NCI-H2227 (cell line): Measurements from ENCODE around the gene STRA8.

Source experiments
- DNase-seq: peaks from one replicate; lab custom pipeline; 2025; ENCODE audit not compliant: unreplicated experiment; lab: John Stamatoyannopoulos, UW

The STRA8 gene, protein sequence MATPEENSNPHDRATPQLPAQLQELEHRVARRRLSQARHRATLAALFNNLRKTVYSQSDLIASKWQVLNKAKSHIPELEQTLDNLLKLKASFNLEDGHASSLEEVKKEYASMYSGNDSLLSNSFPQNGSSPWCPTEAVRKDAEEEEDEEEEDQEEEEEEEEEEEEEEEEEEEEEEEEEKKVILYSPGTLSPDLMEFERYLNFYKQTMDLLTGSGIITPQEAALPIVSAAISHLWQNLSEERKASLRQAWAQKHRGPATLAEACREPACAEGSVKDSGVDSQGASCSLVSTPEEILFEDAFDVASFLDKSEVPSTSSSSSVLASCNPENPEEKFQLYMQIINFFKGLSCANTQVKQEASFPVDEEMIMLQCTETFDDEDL

DNA sequence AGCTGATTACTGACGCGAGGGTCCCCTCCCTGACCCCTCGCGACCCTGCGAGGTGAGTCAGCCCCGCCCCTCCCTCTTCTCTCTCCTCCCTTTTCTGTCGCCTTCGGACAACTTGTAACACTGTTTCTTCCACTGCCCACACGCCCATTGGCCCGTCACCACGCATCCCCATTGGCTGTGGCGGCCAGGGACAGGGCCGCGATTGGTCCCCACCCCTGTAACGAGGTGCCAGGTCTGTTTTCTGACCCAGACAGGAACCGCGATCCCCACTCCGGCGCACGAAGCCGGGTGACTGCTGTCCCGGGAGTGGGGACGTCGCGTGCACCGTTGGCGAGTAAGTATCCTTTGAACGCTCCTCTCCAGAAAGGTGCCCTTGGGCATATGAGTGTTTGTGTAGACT, at the start of gene STRA8:
TSS of gene STRA8 (plus strand) at position 269 of the 400 bp plus-strand sequence. CDS start 6,687 bp downstream, outside the sequence.
- DNase-seq = no peak

DNA sequence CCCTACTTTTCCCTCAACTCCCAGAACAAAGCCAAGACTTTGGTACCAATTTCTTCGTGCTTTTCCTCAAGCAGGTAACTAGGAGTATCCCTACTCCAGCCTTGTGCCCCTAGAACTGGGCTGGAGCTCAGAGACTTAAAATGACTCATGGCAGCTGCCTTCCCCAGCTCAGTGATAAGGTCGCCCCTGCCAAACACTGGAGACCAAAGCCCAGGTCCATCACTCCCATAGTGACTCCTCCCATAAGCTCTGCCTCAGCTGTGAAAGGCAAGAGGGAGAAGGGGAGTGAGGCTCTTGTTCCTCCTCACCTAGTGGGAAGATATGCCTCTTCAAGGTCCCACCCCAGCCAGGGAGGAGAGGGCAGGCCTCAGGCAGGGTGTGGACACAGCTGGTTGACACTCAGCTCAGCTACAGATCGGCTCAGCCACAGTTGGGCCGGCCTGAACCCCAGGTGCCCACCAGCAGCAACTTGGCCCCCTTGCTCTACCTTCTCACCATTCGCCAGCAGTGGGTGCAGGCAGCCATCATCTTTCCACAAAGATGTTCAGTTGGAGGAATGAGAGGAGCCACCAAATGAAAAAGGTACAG, 49.3 kb upstream of the STRA8 start:
- DNase-seq = no peak

DNA sequence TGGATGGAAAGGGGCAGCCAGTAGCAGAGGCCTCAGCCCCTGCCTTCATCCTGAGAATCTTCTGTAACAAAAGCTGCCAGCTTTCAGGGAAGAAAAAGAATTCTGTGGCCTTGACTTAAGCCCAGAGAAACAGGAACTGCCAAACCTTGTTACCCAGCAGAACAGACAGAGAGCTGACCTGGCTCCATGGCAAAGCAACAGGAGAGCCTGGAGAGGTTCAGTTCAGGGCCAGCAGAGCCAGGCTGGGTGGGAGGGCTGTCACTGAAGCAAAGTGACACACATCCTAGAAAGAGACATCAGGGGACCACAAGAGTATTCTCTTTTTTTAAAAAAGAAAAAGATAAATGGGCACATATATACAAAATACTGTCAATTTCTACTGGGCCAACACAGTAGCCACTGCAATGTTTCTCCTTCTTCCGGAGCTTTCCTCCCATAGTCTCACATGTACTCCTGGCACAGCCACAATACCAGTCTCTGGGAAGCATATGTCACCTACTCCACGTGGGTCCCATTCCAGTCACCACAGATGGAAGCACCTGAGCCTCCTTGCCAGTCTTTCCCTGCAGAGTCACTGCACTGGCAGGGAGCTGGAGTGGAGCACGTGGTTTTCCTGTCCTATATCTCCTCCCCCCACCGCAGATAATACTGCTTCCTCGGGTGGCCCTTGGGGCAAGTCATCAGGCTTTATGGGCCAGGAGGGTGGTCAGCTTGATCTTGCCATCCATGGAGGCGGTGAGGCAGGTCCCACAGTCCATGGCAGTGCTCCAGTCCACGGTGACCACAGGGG, 48.0 kb upstream of the STRA8 start:
- DNase-seq = no peak

DNA sequence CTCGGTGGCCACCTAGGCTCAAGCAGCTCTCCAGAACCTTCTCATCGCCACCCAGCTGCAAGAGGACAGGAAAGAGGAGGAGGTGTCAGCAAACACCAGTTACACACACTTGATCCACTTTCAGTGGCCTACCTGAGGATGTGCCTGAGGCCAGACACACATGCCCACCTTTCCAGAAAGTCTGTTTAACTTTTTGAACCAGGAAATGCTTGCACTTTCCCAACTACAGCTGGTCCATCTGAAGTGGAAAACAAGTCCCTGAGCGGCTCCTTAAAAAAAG, 47.4 kb upstream of the STRA8 start:
- no peak for DNase-seq

DNA sequence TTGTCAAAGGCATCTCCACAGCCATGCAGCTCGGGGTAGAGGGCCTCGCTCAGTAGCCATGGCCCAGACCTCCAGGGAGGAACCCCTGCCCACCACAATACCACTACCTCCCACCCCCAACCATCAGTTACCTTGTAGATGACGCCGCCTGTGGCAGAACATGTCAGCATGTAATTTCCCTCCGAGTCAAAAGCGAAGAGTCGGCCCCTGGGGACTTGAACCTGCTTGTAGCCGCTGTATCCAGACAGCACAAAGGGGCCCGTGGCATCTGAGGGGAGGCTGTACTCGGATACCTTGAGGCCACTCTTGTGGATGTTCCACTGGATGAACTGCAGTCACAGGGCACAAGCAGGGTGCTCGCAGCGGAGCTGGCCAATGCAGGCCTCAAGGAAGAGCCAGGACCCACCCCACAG, 46.8 kb upstream of the STRA8 start:
- no peak for DNase-seq

DNA sequence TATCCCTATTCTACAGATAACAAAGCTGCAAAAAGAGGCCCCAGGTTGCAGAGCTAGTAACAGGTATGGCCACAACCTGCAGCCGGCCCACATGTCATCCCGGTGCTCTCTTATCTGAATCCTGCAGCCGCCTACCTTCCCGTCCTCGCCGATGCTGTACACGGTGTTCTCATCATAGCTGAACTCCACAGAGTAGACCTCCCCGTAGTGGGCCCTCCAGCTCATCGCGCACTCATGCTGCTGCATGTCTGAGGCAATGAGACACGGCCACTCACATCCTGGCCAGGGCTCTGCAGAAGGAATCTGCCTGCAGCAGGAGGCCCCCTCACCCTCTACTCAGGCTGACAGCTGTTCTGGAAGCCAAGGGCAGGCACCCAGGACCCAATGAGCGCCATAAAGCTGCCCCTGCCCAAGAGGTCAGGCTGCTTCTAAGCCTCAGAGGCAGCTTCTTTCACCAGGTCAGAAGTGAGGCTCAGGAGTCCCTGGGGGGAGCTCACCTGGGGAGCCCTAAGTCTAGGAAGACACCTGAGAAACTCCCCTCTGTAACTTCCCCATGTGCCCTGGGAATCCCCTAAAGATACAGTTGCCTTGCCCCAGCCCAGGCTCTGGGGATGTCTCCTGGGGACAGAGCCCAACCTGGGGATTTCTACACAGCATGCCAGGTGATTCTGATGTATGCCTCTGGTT, 45.2 kb upstream of the STRA8 start:
- DNase-seq = no peak

DNA sequence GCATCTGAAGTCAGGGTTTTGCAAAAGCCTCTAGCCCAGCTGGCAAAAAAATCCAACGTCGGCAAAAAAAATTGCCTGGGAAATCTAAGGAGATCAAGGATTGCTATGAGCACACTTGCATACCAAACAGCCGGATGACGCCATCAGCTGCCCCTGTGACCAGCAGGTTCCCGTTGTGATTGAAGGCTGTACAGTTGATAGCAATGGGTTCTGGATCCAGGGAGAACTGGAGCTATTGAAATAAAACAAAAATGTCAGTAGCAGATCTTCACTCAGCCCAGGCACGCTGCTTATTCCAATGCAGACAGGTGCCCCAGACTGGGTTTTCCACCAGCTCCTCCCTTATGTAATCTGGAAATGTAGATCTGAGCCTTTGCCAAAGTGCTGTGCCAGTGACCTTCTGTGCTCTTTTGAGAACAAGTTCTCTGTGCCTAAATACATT, 44.4 kb upstream of the STRA8 start:
- DNase-seq = no peak

DNA sequence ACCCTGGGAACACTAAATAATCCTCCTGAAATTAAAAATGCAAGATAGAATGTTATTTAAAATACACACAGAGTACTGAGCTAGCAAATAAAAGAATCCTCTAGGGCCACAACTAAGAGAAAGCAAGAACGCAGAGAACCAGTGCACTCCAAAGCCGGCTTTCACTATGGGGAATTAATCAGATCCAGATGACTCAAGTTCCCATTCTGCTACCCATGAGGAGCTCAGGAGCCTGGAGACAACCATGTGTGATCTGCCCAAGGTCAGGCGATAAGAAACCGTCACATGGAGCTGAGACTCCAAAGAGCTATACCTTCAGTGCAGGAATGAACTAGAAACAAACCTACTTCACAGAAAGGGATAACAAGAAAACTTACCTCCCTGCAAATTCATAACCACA, 43.7 kb upstream of the STRA8 start:
- DNase-seq = no peak

DNA sequence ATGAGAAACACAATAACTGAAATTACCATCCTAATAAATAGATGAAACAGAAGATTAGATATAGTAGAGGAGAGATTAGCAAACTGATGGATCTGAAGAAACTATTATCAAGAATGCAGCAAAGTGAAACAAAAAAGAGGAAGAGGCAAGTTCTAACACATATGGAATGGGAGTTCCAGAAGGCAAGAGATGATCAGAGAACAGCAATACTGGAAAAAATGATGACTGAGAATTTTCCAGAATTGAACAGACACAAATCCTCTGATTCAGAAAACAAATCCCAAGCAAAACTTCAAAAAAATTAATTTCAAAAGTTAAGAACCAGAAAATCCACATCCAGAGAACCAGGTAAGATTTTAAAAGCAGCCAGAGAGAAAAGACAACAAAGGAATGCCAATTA, 42.9 kb upstream of the STRA8 start:
- no peak for DNase-seq

DNA sequence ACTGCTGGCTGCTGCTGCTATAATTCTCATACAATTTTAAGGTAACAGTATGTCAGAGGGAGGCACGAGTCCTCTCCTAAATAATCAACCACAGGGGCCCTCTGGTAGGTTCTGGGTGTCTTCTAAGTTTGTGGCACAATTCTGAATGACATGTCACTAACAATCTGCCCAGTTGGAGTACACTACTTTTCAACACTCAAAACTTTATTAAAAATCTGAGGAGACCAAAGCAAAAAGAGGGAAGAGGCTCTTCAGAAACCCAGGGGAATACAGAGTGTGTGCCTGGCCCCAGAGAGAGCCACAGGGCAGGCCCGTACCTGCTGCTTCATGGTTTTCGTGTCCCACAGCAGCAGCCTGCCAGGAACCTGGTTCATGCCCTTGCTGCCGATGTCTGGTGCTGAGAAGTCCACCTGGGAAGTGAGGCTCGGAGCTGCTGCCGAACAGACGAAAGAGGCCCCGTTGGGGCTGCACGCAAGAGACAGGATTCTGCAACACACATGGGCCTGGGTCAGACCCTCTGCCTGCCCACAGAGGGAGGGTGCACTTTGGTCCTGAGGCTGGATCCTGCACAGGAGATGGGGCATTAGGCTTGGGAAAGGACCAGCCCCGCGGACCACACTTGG, 40.6 kb upstream of the STRA8 start:
- no peak for DNase-seq

DNA sequence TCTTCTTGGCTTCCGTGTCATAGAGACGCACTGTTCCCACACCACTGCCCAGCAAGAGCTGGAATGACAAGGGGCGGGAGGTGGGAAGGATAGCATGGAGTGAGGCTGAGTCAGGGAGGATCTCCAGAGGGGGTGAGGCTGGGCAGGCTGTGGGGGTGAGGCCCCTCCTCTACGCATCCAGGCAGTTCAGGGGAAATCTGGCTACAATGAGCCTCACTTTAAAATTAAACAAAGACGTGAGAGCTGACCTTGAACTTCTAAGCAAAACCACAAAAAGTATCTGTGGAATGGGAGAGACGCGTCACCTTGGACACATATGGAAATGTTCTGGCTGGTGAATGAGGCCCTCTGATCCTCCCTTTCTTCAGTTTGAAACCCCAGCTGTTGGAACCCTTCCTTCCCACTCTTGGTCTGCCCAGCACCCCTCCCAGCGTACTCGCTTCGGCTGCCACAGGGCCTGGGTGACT, 40.0 kb upstream of the STRA8 start:
- no peak for DNase-seq

DNA sequence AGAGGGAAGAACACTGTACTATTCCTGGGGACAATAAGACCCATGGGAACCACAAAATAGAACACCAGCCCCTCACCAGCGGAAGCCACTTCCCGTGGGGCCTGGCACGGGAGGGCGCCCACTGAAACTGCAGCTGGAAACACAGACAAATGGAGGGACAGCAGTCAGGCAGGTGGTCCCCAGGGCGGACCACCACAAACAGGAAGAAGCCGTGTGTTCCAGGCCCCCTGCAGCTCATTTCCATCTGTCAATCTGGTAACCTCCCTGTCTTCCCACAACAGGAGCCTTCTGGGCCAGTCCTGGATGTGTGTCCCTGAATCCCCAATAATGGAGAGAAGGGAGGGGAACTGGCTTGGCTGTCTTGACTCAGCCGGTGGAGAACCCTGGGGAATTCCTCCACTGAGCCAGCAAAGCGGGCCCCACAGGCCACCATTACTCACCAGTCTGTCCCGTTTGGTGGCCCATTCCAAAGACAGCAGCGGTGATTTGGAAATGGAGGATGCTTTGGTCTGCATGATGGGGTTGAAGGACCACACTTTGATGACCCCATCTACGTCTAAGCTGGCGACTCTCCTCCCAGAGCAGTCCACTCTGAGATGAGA, 39.0 kb upstream of the STRA8 start:
- DNase-seq = no peak

DNA sequence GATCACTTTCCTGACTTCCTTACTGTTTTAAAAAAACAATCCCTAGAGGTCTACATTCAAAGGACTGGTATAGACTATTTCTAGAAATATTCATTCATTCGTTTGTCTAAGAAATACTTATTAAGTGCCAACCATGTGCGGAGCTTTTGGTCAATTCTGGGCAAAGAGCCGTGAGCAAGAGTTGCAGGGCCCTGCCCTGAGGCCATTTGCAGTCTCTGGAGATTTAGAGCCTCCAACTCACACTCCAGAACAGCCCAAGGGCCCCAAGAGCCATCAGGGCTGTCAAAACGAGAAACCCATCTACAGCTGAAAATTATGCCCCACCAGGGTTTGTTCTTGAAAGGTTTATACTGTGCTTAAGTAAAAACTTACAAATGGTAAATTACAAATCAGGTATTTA, 38.5 kb upstream of the STRA8 start:
- DNase-seq = no peak

DNA sequence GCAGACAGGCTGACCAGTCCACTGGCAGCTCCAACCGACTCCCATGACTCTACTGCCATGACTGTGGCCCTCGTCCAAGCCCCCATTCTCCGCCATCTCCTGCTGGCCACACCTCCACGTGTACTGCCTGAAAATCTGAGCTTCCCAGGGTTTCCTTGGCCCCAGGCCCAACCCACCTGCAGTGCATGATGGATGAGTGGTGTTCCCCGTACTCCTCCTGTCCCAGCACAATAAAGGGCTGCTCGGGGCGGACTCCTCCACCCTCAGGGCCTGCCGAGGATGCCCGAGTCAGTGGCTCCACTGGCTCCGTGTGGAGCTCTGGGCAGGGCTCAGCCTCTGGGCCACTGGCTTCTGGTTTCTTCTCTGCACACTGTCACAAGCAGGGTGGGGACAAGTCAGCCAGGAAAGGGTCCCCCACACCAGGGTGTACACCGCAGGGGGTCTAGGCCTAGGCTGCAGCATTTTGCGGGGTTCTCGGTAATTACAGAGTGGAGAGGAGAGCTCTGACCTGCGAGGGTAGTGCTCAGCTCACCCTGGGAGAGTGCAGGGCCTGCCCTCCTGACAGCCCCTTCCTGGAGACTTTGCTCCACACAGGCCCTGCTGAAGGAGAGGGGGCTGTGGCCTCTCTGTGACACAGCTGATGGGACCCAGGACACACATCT, 37.5 kb upstream of the STRA8 start:
- no peak for DNase-seq

DNA sequence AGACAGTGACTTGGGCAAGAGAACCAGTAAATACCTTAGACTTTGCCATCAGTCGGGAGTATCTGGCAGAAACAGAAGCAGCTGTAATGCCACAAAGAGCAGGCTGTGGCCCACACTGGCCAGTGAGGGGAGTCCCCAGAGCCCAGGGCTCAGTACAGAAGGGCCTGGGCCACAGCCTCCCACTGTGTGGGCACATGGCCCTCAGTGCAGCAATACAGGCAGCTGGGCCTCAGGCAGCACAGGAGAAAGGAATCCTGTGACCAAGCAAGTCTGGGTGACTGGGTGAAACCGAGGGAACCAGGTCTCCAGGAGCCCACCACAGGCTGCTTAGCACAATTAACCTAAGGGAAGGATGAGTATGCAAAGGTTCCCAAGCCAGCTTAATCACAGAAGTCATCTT, 36.3 kb upstream of the STRA8 start:
- DNase-seq = no peak

DNA sequence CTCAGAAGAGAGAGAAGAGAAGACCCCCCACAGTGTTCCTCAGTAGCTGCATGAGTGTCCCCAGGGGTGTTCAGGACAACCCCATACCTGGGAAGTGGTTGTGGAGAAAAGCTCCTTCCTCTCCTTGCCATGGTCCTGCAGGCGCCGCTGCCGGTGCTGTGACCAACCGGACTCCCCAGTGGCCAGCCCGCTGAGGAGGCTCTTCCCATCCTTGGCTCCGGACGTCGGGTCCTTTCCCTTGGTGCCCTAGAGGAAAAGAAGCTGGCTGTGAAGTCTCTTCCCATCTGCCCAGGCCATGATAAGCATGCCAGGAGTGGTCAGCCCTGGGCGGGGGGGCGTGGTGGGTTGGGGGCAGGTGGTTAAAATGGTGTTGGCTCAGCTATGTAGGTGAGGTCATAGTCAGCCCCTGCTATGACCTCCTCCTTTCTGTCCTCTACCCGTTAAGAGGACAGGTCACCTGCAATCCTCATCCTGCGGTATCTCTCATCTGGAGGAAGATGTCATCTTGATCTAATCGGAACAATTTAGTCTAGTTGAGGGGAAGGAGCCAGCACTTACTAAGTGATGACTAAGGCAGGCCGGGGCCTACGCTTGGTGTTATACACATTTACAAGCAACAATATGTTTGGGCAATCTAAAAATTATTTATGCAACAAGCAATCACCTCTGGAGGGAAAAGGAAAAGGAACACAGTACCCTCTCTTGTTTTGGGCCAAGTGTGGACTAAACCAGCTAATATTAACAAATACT, 35.6 kb upstream of the STRA8 start:
- DNase-seq = no peak

DNA sequence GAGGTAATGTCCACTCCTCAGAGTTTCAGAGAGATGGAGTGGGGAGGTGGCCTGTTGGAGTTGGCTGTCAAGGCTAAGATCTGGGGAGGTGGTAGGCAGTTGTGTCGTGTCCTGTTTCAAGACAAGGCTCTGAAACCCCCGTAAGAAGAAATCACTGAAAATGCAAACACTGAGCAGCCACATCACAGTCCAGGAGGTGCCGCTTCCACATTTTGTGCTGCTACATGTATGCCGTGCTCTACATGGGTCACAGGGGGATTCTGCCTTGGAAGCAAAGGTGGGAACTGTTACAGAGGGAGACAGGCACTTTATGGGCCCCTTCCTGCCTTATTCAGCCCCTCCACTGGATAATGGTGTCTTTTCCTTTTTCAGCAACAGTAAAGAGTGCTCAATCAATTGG, 34.2 kb upstream of the STRA8 start:
- DNase-seq = no peak

DNA sequence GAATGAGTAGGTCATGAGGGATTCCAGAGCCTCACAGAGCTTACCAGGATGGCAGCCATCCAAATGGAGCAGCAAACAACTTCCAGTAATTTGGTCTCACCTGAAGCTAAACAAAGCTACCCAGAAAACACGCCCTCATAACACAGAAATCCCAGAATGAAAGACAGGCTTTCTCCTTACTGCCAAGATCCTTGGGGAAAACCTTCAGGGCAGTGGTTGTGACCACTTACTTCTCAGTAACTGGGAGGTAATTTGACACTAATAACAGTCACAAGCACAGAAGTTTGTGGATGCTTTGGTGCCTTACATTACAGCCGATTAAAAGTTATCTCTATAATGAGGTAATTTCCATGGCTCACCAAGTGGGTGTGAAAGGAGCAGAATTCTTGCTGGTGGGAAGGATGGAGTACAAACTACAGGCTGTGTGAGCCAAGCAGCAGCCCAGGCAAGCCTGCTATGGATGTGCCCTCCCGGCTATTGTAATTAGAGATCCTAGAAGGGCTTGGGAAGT, 32.8 kb upstream of the STRA8 start:
- DNase-seq = peak; percentile 29

DNA sequence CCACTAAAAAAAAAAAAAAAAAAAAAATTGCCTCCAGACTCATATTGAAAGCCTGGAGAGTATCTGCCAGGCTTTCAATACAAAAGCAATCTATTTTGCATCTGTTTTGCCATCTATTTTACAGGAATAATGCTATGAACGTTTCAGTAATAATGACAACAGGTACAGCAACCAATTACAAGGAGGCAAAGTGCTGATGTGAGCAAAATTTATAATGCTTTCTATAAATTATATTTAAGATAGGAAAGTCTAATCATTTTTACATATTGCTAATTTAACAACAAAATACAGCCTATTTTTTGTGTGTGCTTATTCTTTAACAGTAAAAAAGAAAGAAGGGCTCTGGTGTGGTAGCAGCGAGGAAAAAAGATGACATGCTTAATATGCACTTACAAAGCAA, 32.3 kb upstream of the STRA8 start:
- no peak for DNase-seq
